Transverse colon (tissue), 4 donors: ENCODE results near the gene ELN. TPM values are rescaled to one million over a fixed set of nuclear protein-coding genes. Genes with fewer than 3 reads are reported as not detected.

Experiments
- DNase-seq: peaks from one replicate; pipeline ENCODE4 v3.0.0-alpha.2; 2019
- H3K27ac ChIP-seq, 4 donors: fragments of 200-600 bp; sonication (generic); 2 replicates each; pipeline ENCODE4 v1.5.1; 2016 to 2018; ENCODE audit warnings: inconsistent platforms in 4 of 4
- H3K27me3 ChIP-seq: fragments of 200-600 bp; sonication (generic); 2 replicates; pipeline ENCODE4 v1.5.1; 2017; ENCODE audit warnings: inconsistent platforms
- H3K36me3 ChIP-seq, 4 donors: fragments of 200-600 bp; sonication (generic); 2 replicates each; pipeline ENCODE4 v1.5.1; 2017 to 2019; ENCODE audit warnings: inconsistent platforms in 4 of 4
- H3K4me1 ChIP-seq, 4 donors: fragments of 200-600 bp; sonication (generic); 2 replicates each; pipeline ENCODE4 v1.5.1; 2017 to 2020; ENCODE audit warnings: inconsistent platforms in 4 of 4
- H3K4me3 ChIP-seq, 4 donors: fragments of 200-600 bp; sonication (generic); 1 replicate in 1 of 4; 2 replicates in 3 of 4; pipeline versions ENCODE4 v1.5.1 to v1.6.1; 2017 to 2019; ENCODE audit warnings: inconsistent platforms in 4 of 4
- H3K9me3 ChIP-seq, 2 donors: fragments of 200-600 bp; sonication (generic); 2 replicates each; pipeline ENCODE4 v1.5.1; 2017 to 2019; ENCODE audit warnings: inconsistent platforms in 2 of 2
- CTCF ChIP-seq, 5 experiments: fragments of 200-600 bp in 3 of 5; fragments of 450-650 bp in 2 of 5; sonication (generic) in 3 of 5; IDR thresholded peaks; 1 replicate in 2 of 5; 2 replicates in 3 of 5; pipeline ENCODE4 v1.5.1; 2016 to 2017; ENCODE audit warnings: antibody characterized with exemption in 5 of 5, inconsistent platforms in 3 of 5, mild to moderate bottlenecking in 2 of 5, moderate library complexity in 1 of 5
- EP300 ChIP-seq: sonication (generic); formaldehyde crosslinking; IDR thresholded peaks from one replicate; pipeline ENCODE4 v1.6.1; 2017; ENCODE audit warnings: antibody characterized with exemption, low read depth
- POLR2A ChIP-seq: fragments of 450-650 bp; IDR thresholded peaks from one replicate; pipeline ENCODE4 v1.6.1; 2016; ENCODE audit warnings: antibody characterized with exemption, mild to moderate bottlenecking, moderate library complexity
- POLR2AphosphoS5 ChIP-seq, 3 donors: sonication (generic); formaldehyde crosslinking; IDR thresholded peaks; one replicate each; pipeline ENCODE4 v1.6.1; 2016; ENCODE audit warnings: antibody characterized with exemption in 3 of 3
- WGBS, 2 donors: methylation state at CpG; one replicate each; pipeline ENCODE4 v1.1.5; 2018; ENCODE audit warnings: low coverage in 1 of 2; 5-methylcytosine and 5-hydroxymethylcytosine counted together
- in situ Hi-C, 4 donors: fragments of 200-750 bp; cut with MboI; loops; one replicate each; pipeline versions ENCODE4 v1.15.0 to v1.15.1; 2017; ENCODE audit warnings: low sequenced_read_pairs in 3 of 4, low pct_ligation_motif_present in 1 of 4, low pct_unique_long_range_greater_than_20kb in 1 of 4
- intact Hi-C: fragments of 100-400 bp; cut with DNase I; formaldehyde crosslinking; loops from one replicate; pipeline ENCODE4 v1.15.1; 2023; ENCODE audit warnings: low total_unique reads
- total RNA-seq, 4 donors: library from RNA; depleted of rRNA; stranded (reverse); fragments of >200 nt; gene quantifications; one replicate each; pipeline ENCODE4 v1.1.0, GENCODE V29; 2016

ELN gene
- total RNA-seq, 4 donors from 2014 or later: 8.4 to 147 (median 25.8) TPM

GRCh38 chr7:74015670-74016069, 12.3 kb upstream of the ELN start:
- intact Hi-C loops (no loop called here), in situ Hi-C loops (loop anchor here in 1 of 4 donors (25.0 kb wide), 1 partner anchor 128 kb away; no protein-coding TSS in a partner anchor)
- Histone ChIP-seq H3K27ac (no peak overlapping the region), H3K4me1 (peaks cover 0 to 10% (median 3%) of the 10 kb centered on the region in 4 donors), H3K27me3 (no peaks in the 10 kb centered on the region), H3K9me3 (no peaks in the 10 kb centered on the region), H3K4me3 (no peak overlapping the region), H3K36me3 (no peaks in the 10 kb centered on the region)
- TF ChIP-seq POLR2A: no peak
- no peak for TF ChIP-seq POLR2AphosphoS5 (IDR thresholded peaks at IDR 0.05)
- no peak for TF ChIP-seq CTCF (IDR thresholded peaks at IDR 0.05)
- no peak for TF ChIP-seq EP300
- WGBS, 2 donors: 96% methylated on average over 4 of the region's 4 CpGs; no CpG with 5 or more reads in 1 of the 2 donors
- no peak for DNase-seq

GRCh38 chr7:74017125-74017524, 10.8 kb upstream of the ELN start:
- H3K4me3 ChIP-seq: no peak overlapping the region
- H3K27ac ChIP-seq: no peak overlapping the region
- no peaks in the 10 kb centered on the region for H3K27me3 ChIP-seq
- H3K4me1 ChIP-seq: peaks cover 0 to 10% (median 3%) of the 10 kb centered on the region in 4 donors
- intact Hi-C loops: no loop called here
- TF ChIP-seq CTCF (IDR thresholded peaks at IDR 0.05): no peak
- TF ChIP-seq POLR2A: no peak
- TF ChIP-seq POLR2AphosphoS5 (IDR thresholded peaks at IDR 0.05): no peak
- no peak for TF ChIP-seq EP300
- DNase-seq: no peak
- no peaks in the 10 kb centered on the region for H3K9me3 ChIP-seq
- no peaks in the 10 kb centered on the region for H3K36me3 ChIP-seq
- in situ Hi-C loops: loop anchor here in 1 of 4 donors (25.0 kb wide), 1 partner anchor 130 kb away; no protein-coding TSS in a partner anchor
- WGBS, 2 donors: 68 to 76% methylated on average over 6 of the region's 6 CpGs

GRCh38 chr7:74018246-74018895, 9.6 kb upstream of the ELN start:
- WGBS, 2 donors: 77 to 78% methylated on average over 8 to 10 of the region's 10 CpGs
- Histone ChIP-seq H3K27me3 (no peaks in the 10 kb centered on the region), H3K4me3 (no peak overlapping the region), H3K27ac (no peak overlapping the region), H3K4me1 (peaks cover 0 to 6% (median 5%) of the 10 kb centered on the region in 4 donors), H3K9me3 (no peaks in the 10 kb centered on the region), H3K36me3 (no peaks in the 10 kb centered on the region)
- in situ Hi-C loops (loop anchor here in 1 of 4 donors (25.0 kb wide), 1 partner anchor 131 kb away; no protein-coding TSS in a partner anchor), intact Hi-C loops (no loop called here)
- DNase-seq: no peak
- TF ChIP-seq EP300: no peak
- no peak for TF ChIP-seq POLR2AphosphoS5 (IDR thresholded peaks at IDR 0.05)
- TF ChIP-seq CTCF (IDR thresholded peaks at IDR 0.05): no peak
- TF ChIP-seq POLR2A: no peak

- Histone ChIP-seq H3K4me3 (no peak overlapping the region), H3K27ac (no peak overlapping the region), H3K36me3 (no peaks in the 10 kb centered on the region), H3K4me1 (peaks cover 0 to 10% (median under 1%) of the 10 kb centered on the region in 4 donors), H3K27me3 (no peaks in the 10 kb centered on the region), H3K9me3 (no peaks in the 10 kb centered on the region)
- TF ChIP-seq EP300 (no peak), CTCF (IDR thresholded peaks at IDR 0.05) (no peak), POLR2AphosphoS5 (IDR thresholded peaks at IDR 0.05) (no peak), POLR2A (no peak)
- in situ Hi-C loops: loop anchor here in 1 of 4 donors (25.0 kb wide), 1 partner anchor 132 kb away; no protein-coding TSS in a partner anchor
- DNase-seq: no peak
- intact Hi-C loops: no loop called here
- 90 to 93% methylated on average over 2 to 5 of the region's 5 CpGs for WGBS, 2 donors
Observed at GRCh38 chr7:74019149-74019548, 8.8 kb upstream of the ELN start.
